Skeletal muscle cell (primary cell): ENCODE results near the gene CNTLN.

Experiments
- DNase-seq: peaks from one replicate; pipeline ENCODE4 v3.0.0-alpha.2; 2010; ENCODE audit warnings: low read depth
- H3K4me3 ChIP-seq: 2 replicates; pipeline ENCODE4 v1.5.1; 2011; ENCODE audit warnings: low read depth, mild to moderate bottlenecking, control low read depth, low read length, moderate library complexity

The CNTLN gene

GRCh38 chr9:17535176-17535575, 400.3 kb downstream of the CNTLN start:
- H3K4me3 ChIP-seq: no peak overlapping the region

GRCh38 chr9:17536027-17536426, 401.2 kb downstream of the CNTLN start:
- no peak overlapping the region for H3K4me3 ChIP-seq
- DNase-seq: no peak

More at GRCh38 chr9:17535176-17535575, 400.3 kb downstream of the CNTLN start:
- DNase-seq: no peak

GRCh38 chr9:17551023-17551422, 416.2 kb downstream of the CNTLN start:
- no peak for DNase-seq
- no peak overlapping the region for H3K4me3 ChIP-seq
